GM12878 (cell line): ENCODE data around the gene RSL24D1. TPM values are rescaled to one million over a fixed set of nuclear protein-coding genes. Genes with fewer than 3 reads are reported as not detected.
A peak's percentile ranks its signal among the peaks of the same experiment; 100 is the strongest.

Experiments
- E2F8 ChIP-seq: fragments of 450-650 bp; IDR thresholded peaks from 2 replicates; pipeline ENCODE4 v1.6.1; 2018; ENCODE audit warnings: mild to moderate bottlenecking, low read depth, moderate library complexity; ENCODE audit not compliant: partially characterized antibody
- EGR1 ChIP-seq, 2 experiments: IDR thresholded peaks; 1 replicate in 1 of 2; 2 replicates in 1 of 2; pipeline ENCODE4 v1.6.1; 2011 to 2012; ENCODE audit warnings: low read depth in 2 of 2, low read length in 2 of 2, borderline replicate concordance in 1 of 2, mild to moderate bottlenecking in 1 of 2, moderate library complexity in 1 of 2
- EP300 ChIP-seq, 2 experiments: fragments of 150-350 bp in 1 of 2; IDR thresholded peaks; 2 replicates each; pipeline ENCODE4 v1.6.1; 2011 to 2012; ENCODE audit warnings: low read depth in 2 of 2, low read length in 2 of 2, borderline replicate concordance in 1 of 2, improper control_type of control experiment in 1 of 2, inconsistent platforms in 1 of 2; ENCODE audit not compliant: control insufficient read depth in 1 of 2
- IKZF1 ChIP-seq: fragments of 450-650 bp; conservative IDR thresholded peaks from 2 replicates; pipeline ENCODE4 v1.6.1; 2017; ENCODE audit warnings: antibody characterized with exemption, mild to moderate bottlenecking
- MAX ChIP-seq: IDR thresholded peaks from 2 replicates; pipeline ENCODE4 v1.6.1; 2012; ENCODE audit warnings: low read depth, low read length, improper control_type of control experiment
- MEF2A ChIP-seq: IDR thresholded peaks from 2 replicates; pipeline ENCODE4 v1.6.1; 2011; ENCODE audit warnings: low read depth, mild to moderate bottlenecking, low read length, moderate library complexity; ENCODE audit not compliant: insufficient read depth
- MLLT1 ChIP-seq: fragments of 450-650 bp; IDR thresholded peaks from 2 replicates; pipeline ENCODE4 v1.6.1; 2016; ENCODE audit warnings: mild to moderate bottlenecking
- NFXL1 ChIP-seq: fragments of 450-650 bp; IDR thresholded peaks from 2 replicates; pipeline ENCODE4 v1.6.1; 2017; ENCODE audit warnings: antibody characterized with exemption, mild to moderate bottlenecking, borderline replicate concordance
- RAD51 ChIP-seq: fragments of 450-650 bp; IDR thresholded peaks from 2 replicates; pipeline ENCODE4 v1.6.1; 2016; ENCODE audit warnings: moderate library complexity, mild to moderate bottlenecking, inconsistent platforms
- RELB ChIP-seq: fragments of 450-650 bp; IDR thresholded peaks from 2 replicates; pipeline ENCODE4 v1.6.1; 2017; ENCODE audit warnings: low read depth, mild to moderate bottlenecking, moderate library complexity
- SMC3 ChIP-seq: IDR thresholded peaks from 2 replicates; pipeline ENCODE4 v1.6.1; 2011; ENCODE audit warnings: low read length, improper control_type of control experiment, borderline replicate concordance
- SREBF2 ChIP-seq: IDR thresholded peaks from 2 replicates; pipeline ENCODE4 v1.6.1; 2012; ENCODE audit warnings: mild to moderate bottlenecking, low read length
- STAT1 ChIP-seq: fragments of 450-650 bp; conservative IDR thresholded peaks from 2 replicates; pipeline ENCODE4 v1.6.1; 2014; ENCODE audit warnings: antibody characterized with exemption, mild to moderate bottlenecking
- TBL1XR1 ChIP-seq: IDR thresholded peaks from 2 replicates; pipeline ENCODE4 v1.6.1; 2012; ENCODE audit warnings: low read depth, low read length, improper control_type of control experiment
- ZNF384 ChIP-seq: IDR thresholded peaks from 2 replicates; pipeline ENCODE4 v1.6.1; 2012; ENCODE audit warnings: low read depth, mild to moderate bottlenecking, low read length, improper control_type of control experiment, borderline replicate concordance
- polyA plus RNA-seq, 11 experiments: library from polyadenylated mRNA; depleted of rRNA in 4 of 11; unstranded in 6 of 11; stranded (reverse) in 5 of 11; fragments of >200 nt; fragmentation: Nextera tagmentation in 4 of 11; fragmentation: Illumina TruSeq in 1 of 11; extraction: Ambion mirVana in 4 of 11; extraction: Trizol in 1 of 11; gene quantifications; 1 replicate in 1 of 11; 2 replicates in 10 of 11; pipeline versions ENCODE4 v1.2.1 to v1.2.3, GENCODE V29; 2011 to 2016; ENCODE audit warnings: inconsistent platforms in 2 of 11, missing spikeins in 2 of 11, low read depth in 1 of 11
- total RNA-seq, 4 experiments: library from RNA; depleted of rRNA in 3 of 4; stranded (reverse); fragments of >200 nt in 3 of 4; fragmentation: Illumina TruSeq in 1 of 4; extraction: Trizol in 1 of 4; gene quantifications; 2 replicates each; pipeline versions ENCODE4 v1.2.1 to v1.2.3, GENCODE V29; 2013 to 2021
- TF ChIP-seq, protein P1 (sequence below): IDR thresholded peaks from 2 replicates; pipeline ENCODE4 v1.6.1; 2012; ENCODE audit warnings: low read depth, low read length, improper control_type of control experiment
- TF ChIP-seq, protein P2 (sequence below): IDR thresholded peaks from 2 replicates; pipeline ENCODE4 v1.6.1; 2011; ENCODE audit warnings: low read depth, mild to moderate bottlenecking, low read length, moderate library complexity, borderline replicate concordance; ENCODE audit errors: extremely low read depth
- TF ChIP-seq, protein P3 (sequence below): IDR thresholded peaks from 2 replicates; pipeline ENCODE4 v1.6.1; 2011; ENCODE audit warnings: borderline replicate concordance, low read depth, mild to moderate bottlenecking, moderate library complexity, mixed read lengths, low read length; ENCODE audit not compliant: insufficient read depth; ENCODE audit errors: extremely low read length

RSL24D1 gene
- total and polyA plus RNA-seq, 10 of the 15 experiments (the other 5 are each of a cell fraction or from before 2014, with no cell fraction given): 94.9 to 249 (median 121) TPM

GRCh38 chr15:55196458-55197361 lies at the start of gene RSL24D1 (continued):
- TF ChIP-seq NFXL1 (no peak), STAT1 (peak; percentile 12; the same call in 1 of the 2 replicates), RELB (peak; percentile 74), MEF2A (no peak), IKZF1 (peak; percentile 63; the same call in 1 of the 2 replicates), ZNF384 (peak; percentile 49; the same call in 1 of the 2 replicates), TBL1XR1 (no peak), EGR1 (IDR thresholded peaks at IDR 0.05; ENCODE audit: borderline replicate concordance in 1 of 2, low read depth in 2 of 2, low read length in 2 of 2) (no peak), RAD51 (no peak), MLLT1 (0 out of 2 replicates have a peak, but pooled peaks have one; percentile 55), SMC3 (peak; percentile 36), MAX (peak; percentile 74), EP300 (IDR thresholded peaks at IDR 0.05; ENCODE audit: borderline replicate concordance in 1 of 2, control insufficient read depth in 1 of 2, low read depth in 2 of 2, low read length in 2 of 2) (0 out of 4 replicates have a peak, but pooled peaks of 1 of the 2 experiments have one; percentile 34), SREBF2 (peak; percentile 67; the same call in 1 of the 2 replicates), E2F8 (peak; percentile 85)
- TF ChIP-seq, protein P1, sequence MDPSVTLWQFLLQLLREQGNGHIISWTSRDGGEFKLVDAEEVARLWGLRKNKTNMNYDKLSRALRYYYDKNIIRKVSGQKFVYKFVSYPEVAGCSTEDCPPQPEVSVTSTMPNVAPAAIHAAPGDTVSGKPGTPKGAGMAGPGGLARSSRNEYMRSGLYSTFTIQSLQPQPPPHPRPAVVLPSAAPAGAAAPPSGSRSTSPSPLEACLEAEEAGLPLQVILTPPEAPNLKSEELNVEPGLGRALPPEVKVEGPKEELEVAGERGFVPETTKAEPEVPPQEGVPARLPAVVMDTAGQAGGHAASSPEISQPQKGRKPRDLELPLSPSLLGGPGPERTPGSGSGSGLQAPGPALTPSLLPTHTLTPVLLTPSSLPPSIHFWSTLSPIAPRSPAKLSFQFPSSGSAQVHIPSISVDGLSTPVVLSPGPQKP: peak; percentile 85
- TF ChIP-seq, protein P2, sequence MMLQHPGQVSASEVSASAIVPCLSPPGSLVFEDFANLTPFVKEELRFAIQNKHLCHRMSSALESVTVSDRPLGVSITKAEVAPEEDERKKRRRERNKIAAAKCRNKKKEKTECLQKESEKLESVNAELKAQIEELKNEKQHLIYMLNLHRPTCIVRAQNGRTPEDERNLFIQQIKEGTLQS: no peak
- TF ChIP-seq, protein P3, sequence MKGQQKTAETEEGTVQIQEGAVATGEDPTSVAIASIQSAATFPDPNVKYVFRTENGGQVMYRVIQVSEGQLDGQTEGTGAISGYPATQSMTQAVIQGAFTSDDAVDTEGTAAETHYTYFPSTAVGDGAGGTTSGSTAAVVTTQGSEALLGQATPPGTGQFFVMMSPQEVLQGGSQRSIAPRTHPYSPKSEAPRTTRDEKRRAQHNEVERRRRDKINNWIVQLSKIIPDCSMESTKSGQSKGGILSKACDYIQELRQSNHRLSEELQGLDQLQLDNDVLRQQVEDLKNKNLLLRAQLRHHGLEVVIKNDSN: no peak
